ENCODE data around the gene GPR22.

GPR22 gene, protein sequence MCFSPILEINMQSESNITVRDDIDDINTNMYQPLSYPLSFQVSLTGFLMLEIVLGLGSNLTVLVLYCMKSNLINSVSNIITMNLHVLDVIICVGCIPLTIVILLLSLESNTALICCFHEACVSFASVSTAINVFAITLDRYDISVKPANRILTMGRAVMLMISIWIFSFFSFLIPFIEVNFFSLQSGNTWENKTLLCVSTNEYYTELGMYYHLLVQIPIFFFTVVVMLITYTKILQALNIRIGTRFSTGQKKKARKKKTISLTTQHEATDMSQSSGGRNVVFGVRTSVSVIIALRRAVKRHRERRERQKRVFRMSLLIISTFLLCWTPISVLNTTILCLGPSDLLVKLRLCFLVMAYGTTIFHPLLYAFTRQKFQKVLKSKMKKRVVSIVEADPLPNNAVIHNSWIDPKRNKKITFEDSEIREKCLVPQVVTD

DNA sequence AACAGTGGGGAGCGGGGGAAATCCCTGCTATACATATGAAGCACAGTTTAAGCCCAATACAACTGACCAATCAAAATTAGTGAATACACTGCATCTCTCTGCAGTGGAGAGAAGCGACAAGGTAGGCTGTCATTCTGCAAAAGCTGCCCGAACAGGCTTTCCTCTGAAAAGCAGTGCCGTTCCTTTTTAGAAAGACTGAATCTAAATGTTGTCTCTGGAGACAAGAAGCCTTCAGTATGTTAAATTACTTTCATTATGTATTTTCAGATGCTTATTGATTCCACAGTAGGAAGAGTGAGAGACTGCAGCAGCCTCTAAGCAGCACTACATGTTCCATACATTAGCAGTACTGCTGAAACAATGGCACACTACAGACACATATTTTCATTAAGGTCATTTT lies at the start of gene GPR22:
Gene GPR22, plus strand, starts transcription at position 129 of the 400 bp plus-strand sequence. CDS start 4,004 bp downstream, outside the sequence.
- no peak for DNase-seq
- Mint-ChIP-seq H3K9me3 (no peaks in the 10 kb centered on the region), H3K36me3 (ENCODE audit: low read depth) (no peaks in the 10 kb centered on the region), H3K4me1 (no peaks in the 10 kb centered on the region), H3K27me3 (no peaks in the 10 kb centered on the region), H3K27ac (no peak within 1 kb of the TSS), H3K4me3 (no peak within 1 kb of the TSS)
- ATAC-seq: no peak

DNA sequence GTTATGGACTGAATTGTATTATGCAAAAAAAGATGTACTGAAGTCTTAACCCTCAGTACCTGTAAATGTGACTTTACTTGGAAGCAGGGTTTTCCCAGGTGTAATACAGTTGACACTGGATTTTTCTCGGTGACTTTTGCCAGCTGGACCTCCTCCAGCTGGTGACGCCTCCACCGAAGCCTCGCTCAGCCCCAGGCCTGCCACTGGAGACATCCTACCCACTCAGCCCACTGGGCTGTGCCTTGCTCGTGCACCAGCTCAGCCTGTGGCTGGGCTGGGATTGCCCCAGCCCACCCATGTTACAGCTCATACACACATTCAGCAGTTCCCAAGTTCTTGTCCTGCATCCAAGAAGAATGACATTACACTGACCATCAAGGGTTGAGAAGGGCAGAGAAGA lies 42.4 kb upstream of the GPR22 start:
- H3K9me3 Mint-ChIP-seq: no peaks in the 10 kb centered on the region
- no peaks in the 10 kb centered on the region for H3K4me1 Mint-ChIP-seq
- no peak overlapping the region for H3K4me3 Mint-ChIP-seq
- no peaks in the 10 kb centered on the region for H3K27me3 Mint-ChIP-seq
- no peak overlapping the region for H3K27ac Mint-ChIP-seq
- no peak for ATAC-seq
- H3K36me3 Mint-ChIP-seq (ENCODE audit: low read depth): peaks cover 19% of the 10 kb centered on the region
- no peak for DNase-seq

DNA sequence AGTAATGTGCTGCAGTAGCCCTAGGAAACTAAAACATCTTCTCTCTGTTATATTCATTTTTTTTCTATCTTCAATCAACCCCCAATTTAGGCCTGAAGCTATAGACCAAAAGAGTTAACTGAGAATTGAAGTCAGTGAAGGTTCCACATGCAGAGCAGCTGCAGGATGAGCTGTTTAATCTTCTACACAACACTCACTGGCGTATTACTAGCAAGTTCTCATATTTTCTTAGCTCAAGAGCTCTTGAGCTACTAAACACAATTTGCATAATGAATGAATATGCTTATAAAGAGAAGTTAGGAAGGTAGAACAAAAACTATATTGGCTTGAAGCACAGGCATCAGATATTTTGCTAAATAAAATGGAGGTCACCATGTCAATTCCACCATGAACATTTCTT lies 41.2 kb upstream of the GPR22 start:
- Mint-ChIP-seq H3K4me3 (no peak overlapping the region), H3K36me3 (ENCODE audit: low read depth) (peaks cover 21% of the 10 kb centered on the region), H3K27me3 (no peaks in the 10 kb centered on the region), H3K4me1 (no peaks in the 10 kb centered on the region), H3K9me3 (no peaks in the 10 kb centered on the region), H3K27ac (no peak overlapping the region)
- ATAC-seq (no peak), DNase-seq (no peak)

DNA sequence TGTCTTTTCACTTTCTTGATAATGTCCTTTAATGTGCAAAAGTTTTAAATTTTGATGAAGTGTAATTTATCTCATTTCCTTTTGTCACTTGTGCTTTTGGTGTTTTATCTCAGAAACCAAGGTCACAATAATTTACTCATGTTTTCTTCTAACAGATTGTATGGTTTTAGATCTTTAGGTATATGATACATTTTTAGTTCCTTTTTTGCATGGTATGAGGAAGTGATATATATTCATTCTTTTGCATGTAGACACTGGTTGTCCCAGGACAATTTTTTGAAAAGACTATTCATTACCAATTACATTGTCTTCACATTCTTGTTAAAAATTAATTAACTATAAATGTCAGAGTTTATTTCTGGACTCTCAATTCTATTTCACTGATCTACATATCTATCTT lies 39.8 kb upstream of the GPR22 start:
- Mint-ChIP-seq H3K4me1 (no peaks in the 10 kb centered on the region), H3K27ac (no peak overlapping the region), H3K27me3 (no peaks in the 10 kb centered on the region), H3K4me3 (no peak overlapping the region), H3K9me3 (no peaks in the 10 kb centered on the region), H3K36me3 (ENCODE audit: low read depth) (peaks cover 27% of the 10 kb centered on the region)
- ATAC-seq: no peak
- no peak for DNase-seq

DNA sequence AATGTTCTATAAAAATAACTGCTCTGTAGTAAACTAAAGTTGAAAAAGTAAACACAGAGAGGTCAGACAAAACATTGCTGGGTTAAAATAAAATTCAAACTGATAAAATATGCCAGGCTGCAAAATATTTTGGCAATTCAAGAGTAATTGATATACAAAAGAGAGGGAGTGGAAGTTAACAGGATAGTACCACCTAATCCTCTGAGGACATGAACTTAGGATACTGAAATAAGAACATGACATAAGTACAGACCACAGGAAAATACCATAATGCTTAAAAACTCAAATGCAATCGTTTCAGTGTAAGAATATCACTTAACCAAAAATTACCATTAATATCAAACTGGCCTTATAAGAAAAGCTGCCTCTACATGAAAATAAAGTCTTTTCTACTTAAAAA lies 37.6 kb upstream of the GPR22 start:
- H3K9me3 Mint-ChIP-seq: no peaks in the 10 kb centered on the region
- H3K4me1 Mint-ChIP-seq: no peaks in the 10 kb centered on the region
- no peak for DNase-seq
- no peak overlapping the region for H3K27ac Mint-ChIP-seq
- H3K4me3 Mint-ChIP-seq: no peak overlapping the region
- no peaks in the 10 kb centered on the region for H3K27me3 Mint-ChIP-seq
- peaks cover 30% of the 10 kb centered on the region for H3K36me3 Mint-ChIP-seq (ENCODE audit: low read depth)
- no peak for ATAC-seq

DNA sequence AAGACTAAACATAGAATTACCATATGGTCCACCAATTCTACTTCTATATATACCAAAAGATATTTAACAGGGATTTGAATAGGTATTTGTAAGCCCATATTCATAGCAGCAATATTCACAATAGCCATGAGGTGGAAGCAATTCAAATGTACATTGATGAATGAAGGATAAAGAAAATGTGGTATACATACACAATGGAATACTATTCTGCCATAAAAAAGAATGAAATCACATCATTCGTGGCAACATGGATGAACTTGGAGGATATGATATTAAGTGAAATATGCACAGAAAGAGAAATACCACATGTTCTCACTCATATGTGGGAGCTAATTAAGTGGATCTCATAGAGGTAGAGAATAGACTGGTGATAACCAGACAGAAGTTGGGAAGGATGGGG lies 34.1 kb upstream of the GPR22 start:
- H3K4me3 Mint-ChIP-seq: no peak overlapping the region
- ATAC-seq (no peak), DNase-seq (no peak)
- H3K9me3 Mint-ChIP-seq: no peaks in the 10 kb centered on the region
- H3K4me1 Mint-ChIP-seq: no peaks in the 10 kb centered on the region
- no peak overlapping the region for H3K27ac Mint-ChIP-seq
- peaks cover 22% of the 10 kb centered on the region for H3K36me3 Mint-ChIP-seq (ENCODE audit: low read depth)
- H3K27me3 Mint-ChIP-seq: no peaks in the 10 kb centered on the region

DNA sequence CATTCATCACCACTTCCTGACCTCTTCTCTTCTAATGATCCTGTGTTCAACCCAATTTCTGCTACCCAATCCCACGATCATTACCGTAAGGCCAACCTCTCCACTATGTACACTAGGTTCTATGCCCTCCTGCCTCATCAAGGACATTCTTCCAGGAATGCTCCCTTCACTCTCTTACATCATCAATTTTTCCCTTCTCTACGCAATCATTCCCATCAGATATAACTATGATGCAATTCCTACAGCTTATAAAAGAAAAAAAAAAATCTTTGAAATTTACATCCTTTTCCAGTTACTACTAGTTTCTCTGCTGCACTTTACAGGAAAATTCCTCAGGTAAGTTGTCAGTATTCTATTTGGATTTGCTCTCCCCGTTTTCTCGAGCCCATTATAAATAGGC lies 30.8 kb upstream of the GPR22 start:
- Mint-ChIP-seq H3K36me3 (ENCODE audit: low read depth) (peaks cover 24% of the 10 kb centered on the region), H3K27me3 (no peaks in the 10 kb centered on the region), H3K4me1 (no peaks in the 10 kb centered on the region), H3K27ac (no peak overlapping the region), H3K4me3 (no peak overlapping the region), H3K9me3 (peaks cover 6% of the 10 kb centered on the region)
- DNase-seq: no peak
- ATAC-seq: no peak

DNA sequence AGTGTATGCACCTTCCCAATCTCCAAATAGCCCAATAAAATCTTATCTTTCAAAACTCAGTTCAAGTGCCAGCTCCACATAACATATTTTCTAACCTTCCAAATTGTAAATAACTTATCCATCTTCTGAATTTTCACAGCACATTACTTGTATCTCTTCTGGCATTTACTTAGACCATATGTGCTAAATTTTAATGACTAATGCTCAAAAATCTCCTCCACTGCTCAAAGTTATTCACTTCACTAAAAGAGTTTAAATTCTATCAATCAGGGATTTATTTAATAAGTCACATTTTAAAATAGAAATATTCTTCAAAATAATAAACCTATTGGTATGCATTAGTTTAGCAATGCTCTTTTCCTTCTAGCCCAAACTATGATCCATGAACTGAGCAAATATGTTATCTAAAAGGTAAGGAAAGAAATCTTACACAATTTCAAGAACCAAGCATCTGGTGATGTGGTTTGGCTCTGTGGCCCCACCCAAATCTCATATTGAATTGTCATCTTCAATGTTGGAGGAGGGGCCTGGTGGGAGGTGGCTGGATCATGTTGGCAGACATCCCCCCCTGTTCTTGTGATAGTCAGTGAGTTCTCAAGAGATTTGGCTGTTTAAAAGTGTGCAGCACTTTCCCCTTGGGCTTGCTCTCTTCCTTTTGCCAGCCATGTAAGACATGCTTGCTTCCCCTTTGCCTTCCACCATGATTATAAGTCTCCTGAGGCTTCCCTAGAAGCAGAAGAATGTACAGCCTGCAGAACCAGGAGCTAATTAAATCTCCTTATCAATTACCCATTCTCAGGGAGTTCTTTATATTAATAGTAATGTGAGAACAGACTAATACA lies 28.1 kb upstream of the GPR22 start:
- DNase-seq (no peak), ATAC-seq (no peak)
- Mint-ChIP-seq H3K9me3 (peaks cover 6% of the 10 kb centered on the region), H3K36me3 (ENCODE audit: low read depth) (peaks cover 17% of the 10 kb centered on the region), H3K27ac (no peak overlapping the region), H3K4me1 (peaks cover 6% of the 10 kb centered on the region), H3K4me3 (no peak overlapping the region), H3K27me3 (no peaks in the 10 kb centered on the region)

DNA sequence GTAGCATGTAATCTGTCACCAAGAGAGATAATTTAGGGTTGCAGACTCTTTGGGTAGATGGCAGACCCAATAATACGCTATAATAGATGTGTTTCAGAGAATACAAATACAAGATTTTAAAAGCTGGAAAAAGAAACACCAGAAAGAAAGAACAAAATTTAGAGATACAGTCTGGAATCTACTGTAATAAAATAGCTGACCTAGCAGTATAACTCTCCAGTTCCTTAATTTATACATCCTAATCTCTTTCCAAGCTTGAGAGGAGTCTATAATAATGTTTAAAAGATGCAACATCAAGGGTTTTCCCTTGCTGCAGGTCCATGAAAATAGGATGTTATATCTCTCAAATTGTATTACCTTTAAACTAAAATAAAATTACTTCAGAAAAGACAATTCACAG lies 27.2 kb upstream of the GPR22 start:
- Mint-ChIP-seq H3K36me3 (ENCODE audit: low read depth) (peaks cover 17% of the 10 kb centered on the region), H3K27me3 (no peaks in the 10 kb centered on the region), H3K27ac (no peak overlapping the region), H3K9me3 (peaks cover 6% of the 10 kb centered on the region), H3K4me1 (peaks cover 10% of the 10 kb centered on the region), H3K4me3 (no peak overlapping the region)
- DNase-seq (no peak), ATAC-seq (no peak)

DNA sequence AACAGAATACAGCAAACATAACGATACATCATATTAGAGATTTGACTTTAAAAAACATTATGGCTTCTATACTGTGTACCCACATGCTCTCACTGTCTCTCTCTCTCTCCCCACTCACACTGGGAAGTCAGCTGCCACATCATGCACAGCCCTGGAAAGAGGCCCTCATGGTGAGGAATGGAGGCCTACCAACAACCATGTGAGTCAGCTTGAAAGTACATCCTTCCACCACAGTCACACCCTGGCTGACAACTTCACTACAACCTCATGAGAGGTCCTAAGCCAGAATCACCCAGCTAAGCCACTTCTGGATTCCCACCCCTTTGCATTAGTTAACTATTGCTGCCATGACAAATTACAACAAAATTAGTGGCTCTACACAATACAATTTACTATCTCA lies 23.3 kb upstream of the GPR22 start:
- H3K27ac Mint-ChIP-seq: no peak overlapping the region
- peaks cover 20% of the 10 kb centered on the region for H3K36me3 Mint-ChIP-seq (ENCODE audit: low read depth)
- H3K27me3 Mint-ChIP-seq: no peaks in the 10 kb centered on the region
- DNase-seq (no peak), ATAC-seq (peak; percentile 97)
- peaks cover 13% of the 10 kb centered on the region for H3K4me1 Mint-ChIP-seq
- peaks cover 6% of the 10 kb centered on the region for H3K9me3 Mint-ChIP-seq
- no peak overlapping the region for H3K4me3 Mint-ChIP-seq

DNA sequence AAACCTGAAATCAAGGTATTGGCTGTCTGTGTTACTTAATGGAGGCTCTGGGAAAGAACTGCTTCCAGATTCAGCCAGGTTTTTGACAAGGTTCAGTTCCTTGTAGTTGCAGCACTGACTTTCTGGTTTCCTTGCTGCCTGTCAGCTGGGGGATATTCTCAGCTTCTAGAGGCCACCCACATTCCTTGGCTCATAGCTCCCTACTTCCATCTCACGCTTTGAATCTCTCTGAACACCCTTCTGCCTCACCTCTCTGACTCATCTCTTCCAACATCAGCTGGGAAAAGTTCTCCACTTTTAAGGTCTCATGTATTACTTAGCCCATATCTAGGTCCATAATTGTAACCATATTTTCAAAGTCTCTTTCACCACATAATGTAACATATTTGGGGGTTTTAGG lies 22.9 kb upstream of the GPR22 start:
- no peak overlapping the region for H3K27ac Mint-ChIP-seq
- H3K4me1 Mint-ChIP-seq: peaks cover 13% of the 10 kb centered on the region

DNA sequence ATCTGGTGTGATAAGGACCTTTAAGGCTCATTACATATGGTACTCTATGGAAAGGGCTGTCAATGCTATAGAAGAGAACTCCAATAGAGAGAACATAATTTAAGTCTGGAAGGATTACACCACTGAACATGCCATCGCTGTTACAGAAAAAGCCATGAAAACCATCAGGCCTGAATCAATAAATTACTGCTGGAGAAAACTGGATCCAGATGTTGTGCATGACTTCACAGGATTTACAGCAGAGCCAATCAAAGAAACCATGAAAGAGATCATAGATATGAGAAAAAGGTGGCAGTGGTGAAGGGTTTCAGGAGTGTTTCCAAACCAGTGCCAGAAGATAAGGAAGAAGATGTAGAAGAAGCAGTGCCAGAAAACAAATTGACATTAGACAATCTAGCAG lies 18.9 kb upstream of the GPR22 start:
- H3K4me3 Mint-ChIP-seq: no peak overlapping the region
- H3K36me3 Mint-ChIP-seq (ENCODE audit: low read depth): peaks cover 6% of the 10 kb centered on the region
- ATAC-seq: no peak

More for the DNA sequence above, 22.9 kb upstream of the GPR22 start:
- no peak overlapping the region for H3K4me3 Mint-ChIP-seq
- peaks cover 6% of the 10 kb centered on the region for H3K9me3 Mint-ChIP-seq
- no peaks in the 10 kb centered on the region for H3K27me3 Mint-ChIP-seq
- H3K36me3 Mint-ChIP-seq (ENCODE audit: low read depth): peaks cover 19% of the 10 kb centered on the region
- no peak for DNase-seq
- ATAC-seq: no peak

DNA sequence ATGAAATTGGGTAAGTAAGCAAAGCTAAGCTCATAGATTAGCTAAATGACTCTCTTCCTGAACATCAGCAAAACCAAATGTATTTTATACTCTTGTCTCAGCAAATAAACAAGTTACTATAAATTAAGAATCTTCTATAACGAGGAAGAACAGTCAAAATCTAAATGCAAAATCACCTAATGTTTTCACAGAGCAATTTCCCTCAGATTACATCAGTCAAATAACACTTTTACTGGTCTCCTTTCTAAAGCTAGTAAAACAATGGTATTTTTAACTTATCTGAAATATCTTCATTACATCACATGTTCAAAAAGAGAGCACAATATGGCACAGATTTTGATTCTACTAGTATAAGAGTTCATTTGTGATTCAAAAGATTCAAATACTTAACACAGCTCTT lies 16.5 kb upstream of the GPR22 start:
- Mint-ChIP-seq H3K9me3 (no peaks in the 10 kb centered on the region), H3K27me3 (no peaks in the 10 kb centered on the region), H3K36me3 (ENCODE audit: low read depth) (peaks cover 11% of the 10 kb centered on the region), H3K27ac (no peak overlapping the region), H3K4me1 (peaks cover 2% of the 10 kb centered on the region), H3K4me3 (no peak overlapping the region)
- ATAC-seq: no peak
- DNase-seq: no peak

More for the DNA sequence above, 18.9 kb upstream of the GPR22 start:
- Mint-ChIP-seq H3K27ac (no peak overlapping the region), H3K4me1 (peaks cover 13% of the 10 kb centered on the region), H3K27me3 (no peaks in the 10 kb centered on the region), H3K9me3 (no peaks in the 10 kb centered on the region)
- no peak for DNase-seq

DNA sequence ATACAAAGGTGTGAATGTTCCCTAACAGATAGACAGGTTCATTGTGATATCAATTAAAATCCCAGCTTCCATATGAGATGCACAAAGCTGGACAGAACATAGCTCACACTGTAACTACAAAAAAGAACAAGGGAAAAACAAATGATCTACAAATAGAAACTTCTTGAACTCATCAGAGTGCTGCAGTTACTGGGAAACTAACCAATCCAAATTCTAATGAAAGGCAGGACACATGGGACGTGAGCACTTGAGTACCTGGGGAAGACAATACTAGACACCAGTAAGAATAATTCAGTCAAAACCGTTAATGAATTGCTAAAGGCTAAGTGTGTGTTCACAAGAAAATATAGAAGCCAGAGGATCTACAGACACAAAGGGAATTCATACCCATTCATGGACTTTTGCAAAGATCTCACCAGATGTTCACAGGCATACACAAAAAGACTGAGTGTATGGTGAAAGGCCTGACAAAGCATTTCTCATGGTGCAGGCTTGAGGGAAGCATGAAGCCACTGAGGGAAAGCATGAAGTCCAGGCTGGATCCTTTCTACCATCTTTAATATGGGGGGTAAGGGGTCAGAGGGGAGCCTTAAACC lies 7.8 kb upstream of the GPR22 start:
- Mint-ChIP-seq H3K36me3 (ENCODE audit: low read depth) (peaks cover 14% of the 10 kb centered on the region), H3K27ac (no peak overlapping the region), H3K4me1 (no peaks in the 10 kb centered on the region), H3K9me3 (no peaks in the 10 kb centered on the region), H3K27me3 (no peaks in the 10 kb centered on the region), H3K4me3 (no peak overlapping the region)
- DNase-seq (no peak), ATAC-seq (no peak)
